K562 (cell line): ENCODE measurements around the gene RPL22L1. TPM values are rescaled to one million over a fixed set of nuclear protein-coding genes. Genes with fewer than 3 reads are reported as not detected.

Experiments
- ATAC-seq: fragments of 200-7000 bp; cut with Tn5 transposase; 3 replicates; pipeline ENCODE4 v1.9.1; 2020; ENCODE audit warnings: moderate library complexity
- BruUV-seq: library from RNA; stranded (reverse); fragments of 400-500 nt; replicated peaks from 2 replicates; lab custom pipeline; 2021; lab: Mats Ljungman, UMichigan
- CTCF ChIA-PET: fragments of 300-600 bp; formaldehyde crosslinking; extraction: SDS; loops from one replicate; lab custom pipeline; 2021; ENCODE audit warnings: low intra/inter-chr PET ratio; lab: Yijun Ruan, JAX
- POLR2A ChIA-PET: fragments of 300-600, 350-650 bp; sonication (Branson Sonifier 250); formaldehyde crosslinking; extraction: SDS; loops from one replicate; lab custom pipeline; 2021; ENCODE audit warnings: antibody characterized with exemption, inconsistent platforms; lab: Yijun Ruan, JAX
- DNase-seq, 4 experiments: peaks; one replicate each; pipeline versions ENCODE4 v3.0.0 to v3.0.0-alpha.2; 2011 to 2018; ENCODE audit warnings: low spot score in 3 of 4, mixed read lengths in 3 of 4; ENCODE audit errors: extremely low read depth in 1 of 4
- FAIRE-seq: peaks from 2 replicates; lab custom pipeline; 2011; peaks lifted over from hg19 to GRCh38; lab: Jason Lieb, UNC
- H2AFZ ChIP-seq: 2 replicates; pipeline ENCODE4 v1.6.0; 2011; ENCODE audit warnings: low read depth, low read length, control low read depth, inconsistent platforms
- H3K27ac ChIP-seq: fragments of 200-600 bp; 3 replicates; pipeline ENCODE4 v1.8.0; 2011; ENCODE audit warnings: low read depth, mild to moderate bottlenecking, control low read depth, inconsistent platforms, low read length, moderate library complexity, mixed read lengths; ENCODE audit errors: extremely low read depth
- H3K27me3 ChIP-seq, 2 experiments: fragments of 300-600 bp in 1 of 2; 2 replicates in 1 of 2; 3 replicates in 1 of 2; pipeline versions ENCODE4 v1.6.0 to v1.8.0; 2011; ENCODE audit warnings: inconsistent platforms in 2 of 2, low read length in 2 of 2, mild to moderate bottlenecking in 1 of 2, mixed read lengths in 1 of 2, moderate library complexity in 1 of 2; ENCODE audit not compliant: control insufficient read depth in 2 of 2, insufficient read depth in 2 of 2
- H3K36me3 ChIP-seq: fragments of 300-600 bp; 3 replicates; pipeline ENCODE4 v1.8.0; 2011; ENCODE audit warnings: mild to moderate bottlenecking, low read length, inconsistent platforms; ENCODE audit not compliant: control insufficient read depth, insufficient read depth
- H3K4me1 ChIP-seq, 2 experiments: fragments of 200-600 bp in 1 of 2; replicated peaks in 1 of 2; 2 replicates in 1 of 2; 3 replicates in 1 of 2; pipeline versions ENCODE4 v1.5.1 to v1.8.0; 2011; ENCODE audit warnings: inconsistent platforms in 2 of 2, low read length in 2 of 2, mild to moderate bottlenecking in 1 of 2, mixed read lengths in 1 of 2, moderate library complexity in 1 of 2; ENCODE audit not compliant: control insufficient read depth in 2 of 2, insufficient read depth in 2 of 2
- H3K4me2 ChIP-seq: 2 replicates; pipeline ENCODE4 v1.6.1; 2011; ENCODE audit warnings: low read length, control low read depth, inconsistent platforms, mixed read lengths; ENCODE audit not compliant: insufficient read depth
- H3K4me3 ChIP-seq: fragments of 200-600 bp; sonication (generic), shearing (Covaris generic); 2 replicates; pipeline ENCODE4 v1.5.1; 2016; ENCODE audit warnings: control low read depth, inconsistent platforms
- H3K79me2 ChIP-seq: fragments of 200-600 bp; 3 replicates; pipeline ENCODE4 v1.8.0; 2011; ENCODE audit warnings: low read length, inconsistent platforms; ENCODE audit not compliant: control insufficient read depth, insufficient read depth
- H3K9ac ChIP-seq, 2 experiments: 2 replicates each; pipeline versions ENCODE4 v1.6.0 to v1.6.1; 2011; ENCODE audit warnings: low read depth in 2 of 2, low read length in 2 of 2, control low read depth in 1 of 2, inconsistent platforms in 1 of 2, mild to moderate bottlenecking in 1 of 2, mixed read lengths in 1 of 2; ENCODE audit not compliant: insufficient read depth in 1 of 2
- H3K9me1 ChIP-seq: one replicate; pipeline ENCODE4 v1.6.0; 2011; ENCODE audit warnings: inconsistent platforms, mild to moderate bottlenecking, low read length, moderate library complexity; ENCODE audit not compliant: control insufficient read depth, insufficient read depth
- H3K9me3 ChIP-seq: replicated peaks from 2 replicates; pipeline ENCODE4 v1.5.1; 2011; ENCODE audit warnings: low read depth, low read length, inconsistent platforms; ENCODE audit not compliant: control insufficient read depth, insufficient read depth
- H4K20me1 ChIP-seq: replicated peaks from 2 replicates; pipeline ENCODE4 v1.6.1; 2011; ENCODE audit warnings: low read length, inconsistent platforms, mixed read lengths; ENCODE audit not compliant: control insufficient read depth, insufficient read depth
- MAFG ChIP-seq: fragments of 450-650 bp; conservative IDR thresholded peaks from 2 replicates; pipeline ENCODE4 v1.6.1; 2016; ENCODE audit warnings: missing genetic modification characterization, missing compliant biosample characterization
- RAD21 ChIP-seq, 2 experiments: fragments of 250-450 bp in 1 of 2; fragments of 450-650 bp in 1 of 2; sonication (Bioruptor Pico) in 1 of 2; formaldehyde crosslinking in 1 of 2; IDR thresholded peaks in 1 of 2; conservative IDR thresholded peaks in 1 of 2; 2 replicates each; pipeline versions ENCODE4 v1.4.0 to v1.8.0; 2020 to 2022; ENCODE audit warnings: mild to moderate bottlenecking in 2 of 2, moderate library complexity in 1 of 2
- SMAD3 ChIP-seq: fragments of 450-650 bp; formaldehyde crosslinking; conservative IDR thresholded peaks from 2 replicates; pipeline ENCODE4 v1.4.0; 2020; ENCODE audit warnings: mild to moderate bottlenecking
- SPI1 ChIP-seq: IDR thresholded peaks from 2 replicates; pipeline ENCODE4 v1.6.1; 2011; ENCODE audit warnings: low read depth, low read length, control low read depth, borderline replicate concordance
- ZFX ChIP-seq: sonication (generic); formaldehyde crosslinking; IDR thresholded peaks from 2 replicates; pipeline ENCODE4 v1.8.0; 2022; ENCODE audit warnings: mild to moderate bottlenecking, missing genetic modification reagents, moderate library complexity
- ZNF316 ChIP-seq: fragments of 450-650 bp; IDR thresholded peaks from 2 replicates; pipeline ENCODE4 v1.6.1; 2016
- ZNF354B ChIP-seq: fragments of 250-450 bp; sonication (Bioruptor Pico); IDR thresholded peaks from 2 replicates; pipeline ENCODE4 v1.4.0; 2020
- ZNF507 ChIP-seq: conservative IDR thresholded peaks from 2 replicates; pipeline ENCODE4 v1.6.1; 2017; ENCODE audit warnings: missing genetic modification characterization, missing compliant biosample characterization
- WGBS: fragments of 100-300 bp; shearing (Covaris generic); methylation state at CpG from one replicate; pipeline ENCODE4 v1.1.6; 2016; ENCODE audit warnings: low coverage, mixed read lengths; ENCODE audit not compliant: insufficient coverage; ENCODE audit errors: missing lambda C conversion rate; 5-methylcytosine and 5-hydroxymethylcytosine counted together
- in situ Hi-C: fragments of 300-500 bp; cut with MboI; formaldehyde crosslinking; loops from 4 replicates; pipeline ENCODE4 v1.15.0; 2018; ENCODE audit warnings: inconsistent platforms, mixed read lengths
- intact Hi-C: fragments of 100-400 bp; cut with micrococcal nuclease; formaldehyde crosslinking; loops from 2 replicates; pipeline ENCODE4 v1.14.2; 2022
- polyA plus RNA-seq, 8 experiments: library from polyadenylated mRNA; depleted of rRNA in 4 of 8; stranded (reverse) in 5 of 8; unstranded in 3 of 8; fragments of >200 nt; fragmentation: Nextera tagmentation in 2 of 8; fragmentation: Illumina TruSeq in 1 of 8; extraction: Ambion mirVana in 2 of 8; extraction: Trizol in 1 of 8; gene quantifications; 2 replicates each; pipeline versions ENCODE4 v1.2.1 to v1.2.3, GENCODE V29; 2011 to 2014; ENCODE audit warnings: inconsistent platforms in 1 of 8, missing spikeins in 1 of 8
- total RNA-seq, 7 experiments: library from RNA; depleted of rRNA in 6 of 7; stranded (reverse); fragments of >200 nt in 6 of 7; fragmentation: Illumina TruSeq in 2 of 7; extraction: Trizol in 2 of 7; gene quantifications; 2 replicates each; pipeline versions ENCODE4 v1.2.1 to v1.2.3, GENCODE V29; 2011 to 2021; ENCODE audit warnings: low replicate concordance in 1 of 7

The RPL22L1 gene
- total and polyA plus RNA-seq, 9 of the 15 experiments (the other 6 are each of a cell fraction or from before 2014, with no cell fraction given): 53.9 to 198 (median 108) TPM

GRCh38 chr3:170899455-170899854, 29.5 kb upstream of the RPL22L1 start:
- no peak for DNase-seq
- Histone ChIP-seq H3K27me3 (no peaks in the 10 kb centered on the region), H3K79me2 (no peaks in the 10 kb centered on the region), H2AFZ (no peak overlapping the region), H3K36me3 (peaks cover 10% of the 10 kb centered on the region; the same call in 1 of the 3 replicates), H3K4me1 (peaks cover 2 to 3% of the 10 kb centered on the region in 2 experiments; a peak in 1 of 5 replicates), H3K9me3 (0 out of 2 replicates have a peak, but pooled peaks cover 2% of the 10 kb centered on the region), H3K9me1 (no peaks in the 10 kb centered on the region), H3K27ac (no peak overlapping the region), H3K4me3 (no peak overlapping the region), H3K4me2 (no peak overlapping the region), H4K20me1 (no peaks in the 10 kb centered on the region), H3K9ac (no peak overlapping the region)
- ChIA-PET CTCF (no interaction called here), POLR2A (no interaction called here)
- in situ Hi-C loops (no loop called here), intact Hi-C loops (no loop called here)
- 100% methylated on average over 1 of the region's 1 CpG for WGBS
- no peak for FAIRE-seq
- ATAC-seq: no peak
- BruUV-seq: no TSS peak
- TF ChIP-seq RAD21 (CRISPR knock-in tag; conservative IDR thresholded peaks at IDR 0.05 in 1 of 2, IDR thresholded peaks at IDR 0.05 in 1 of 2) (no peak), MAFG (tag) (0 out of 2 replicates have a peak, but pooled peaks have one; percentile 12), ZNF316 (peak; percentile 56), ZNF354B (CRISPR knock-in tag) (no peak), ZNF507 (no peak), ZFX (no peak), SMAD3 (no peak), SPI1 (no peak)
